Naive B cell (primary cell): Measurements from ENCODE around the gene FAAH. TPM values are rescaled to one million over a fixed set of nuclear protein-coding genes. Genes with fewer than 3 reads are reported as not detected.
A peak's percentile ranks its signal among the peaks of the same experiment; 100 is the strongest.

Source experiments
- ATAC-seq, 2 donors: fragments of 150-1000 bp; cut with Tn5 transposase; 2 replicates each; pipeline ENCODE4 v1.10.0; 2021; ENCODE audit warnings: low read depth in 2 of 2, mild to moderate bottlenecking in 2 of 2, moderate library complexity in 2 of 2
- DNase-seq: peaks from one replicate; pipeline ENCODE4 v3.0.0; 2022
- H3K27ac Mint-ChIP-seq, 6 donors: one replicate each; pipeline ENCODE4 v1.8.0; 2020 to 2022; ENCODE audit warnings: mild to moderate bottlenecking in 6 of 6, mixed read lengths in 6 of 6, moderate library complexity in 5 of 6, inconsistent platforms in 2 of 6
- H3K27me3 Mint-ChIP-seq, 3 donors: one replicate each; pipeline ENCODE4 v1.8.0; 2021 to 2022; ENCODE audit warnings: mixed read lengths in 3 of 3, mild to moderate bottlenecking in 1 of 3
- H3K36me3 Mint-ChIP-seq, 2 donors: one replicate each; pipeline ENCODE4 v1.8.0; 2020 to 2022; ENCODE audit warnings: mixed read lengths in 2 of 2, inconsistent platforms in 1 of 2, mild to moderate bottlenecking in 1 of 2
- H3K4me1 Mint-ChIP-seq, 3 donors: one replicate each; pipeline ENCODE4 v1.8.0; 2020 to 2022; ENCODE audit warnings: mixed read lengths in 3 of 3, inconsistent platforms in 1 of 3, mild to moderate bottlenecking in 1 of 3, moderate library complexity in 1 of 3
- H3K4me3 Mint-ChIP-seq, 8 donors: one replicate each; pipeline ENCODE4 v1.8.0; 2020 to 2022; ENCODE audit warnings: mild to moderate bottlenecking in 8 of 8, mixed read lengths in 8 of 8, moderate library complexity in 8 of 8, inconsistent platforms in 2 of 8
- H3K9me3 Mint-ChIP-seq, 7 donors: one replicate each; pipeline ENCODE4 v1.8.0; 2020 to 2022; ENCODE audit warnings: mixed read lengths in 7 of 7, mild to moderate bottlenecking in 5 of 7, inconsistent platforms in 2 of 7, moderate library complexity in 1 of 7
- polyA plus RNA-seq, 6 donors: library from polyadenylated mRNA; unstranded; fragments of 300-500 nt; fragmentation: Illumina TruSeq; gene quantifications; one replicate each; pipeline ENCODE4 v1.2.3, GENCODE V29; 2021; ENCODE audit warnings: low read depth in 6 of 6

Gene FAAH
- polyA plus RNA-seq, 6 donors from 2014 or later = 0.34 to 1.4 (median 0.61) TPM; not detected in 3

GRCh38 chr1:46437723-46438122 lies 43.6 kb downstream of the FAAH start:
- DNase-seq (no peak), ATAC-seq (no peak)
- no peak overlapping the region for H3K4me3 Mint-ChIP-seq
- H3K4me1 Mint-ChIP-seq = peaks cover 6 to 8% (median 7%) of the 10 kb centered on the region in 3 donors
- no peak overlapping the region for H3K27ac Mint-ChIP-seq
- no peaks in the 10 kb centered on the region for H3K36me3 Mint-ChIP-seq
- peaks cover 0 to 32% (median 28%) of the 10 kb centered on the region in 3 donors for H3K27me3 Mint-ChIP-seq
- H3K9me3 Mint-ChIP-seq = no peaks in the 10 kb centered on the region

- Mint-ChIP-seq H3K27me3 (peaks cover 0 to 39% (median 33%) of the 10 kb centered on the region in 3 donors), H3K4me3 (no peak overlapping the region)
Measured at GRCh38 chr1:46438346-46438745, 44.2 kb downstream of the FAAH start.

GRCh38 chr1:46440478-46440877 lies 46.4 kb downstream of the FAAH start:
- Mint-ChIP-seq H3K9me3 (no peaks in the 10 kb centered on the region), H3K36me3 (no peaks in the 10 kb centered on the region), H3K27me3 (peaks cover 14 to 50% (median 48%) of the 10 kb centered on the region in 3 donors), H3K4me1 (peaks cover 9 to 17% (median 14%) of the 10 kb centered on the region in 3 donors), H3K4me3 (no peak overlapping the region), H3K27ac (no peak overlapping the region)
- ATAC-seq (no peak), DNase-seq (no peak)

More at GRCh38 chr1:46438346-46438745, 44.2 kb downstream of the FAAH start:
- Mint-ChIP-seq H3K9me3 (no peaks in the 10 kb centered on the region), H3K27ac (no peak overlapping the region), H3K4me1 (peaks cover 9 to 13% (median 13%) of the 10 kb centered on the region in 3 donors), H3K36me3 (no peaks in the 10 kb centered on the region)
- DNase-seq (no peak), ATAC-seq (no peak)

- ATAC-seq (peak; percentile 55 to 58), DNase-seq (peak; percentile 44)
- Mint-ChIP-seq H3K4me1 (peaks cover 19 to 24% (median 19%) of the 10 kb centered on the region in 3 donors), H3K27ac (peak overlapping the region in 1 of 6 donors; percentile 21), H3K27me3 (peaks cover 29 to 59% (median 55%) of the 10 kb centered on the region in 3 donors), H3K9me3 (no peaks in the 10 kb centered on the region), H3K4me3 (peak overlapping the region in 7 of 8 donors; percentile 62 to 89 (median 80)), H3K36me3 (no peaks in the 10 kb centered on the region)
Measured at GRCh38 chr1:46442317-46443161, 48.4 kb downstream of the FAAH start.

- H3K27me3 Mint-ChIP-seq = peaks cover 44 to 70% (median 68%) of the 10 kb centered on the region in 3 donors
- H3K9me3 Mint-ChIP-seq = peaks cover 0 to 1% (median 0%) of the 10 kb centered on the region in 7 donors
- no peak overlapping the region for H3K4me3 Mint-ChIP-seq
- H3K27ac Mint-ChIP-seq = no peak overlapping the region
- peaks cover 22 to 32% (median 29%) of the 10 kb centered on the region in 3 donors for H3K4me1 Mint-ChIP-seq
- no peak for DNase-seq
- ATAC-seq = no peak
- H3K36me3 Mint-ChIP-seq = no peaks in the 10 kb centered on the region
Measured at GRCh38 chr1:46444466-46444865, 50.3 kb downstream of the FAAH start.

- Mint-ChIP-seq H3K4me3 (no peak overlapping the region), H3K9me3 (peaks cover 0 to 3% (median 0%) of the 10 kb centered on the region in 7 donors), H3K27ac (no peak overlapping the region), H3K27me3 (peaks cover 47 to 83% (median 81%) of the 10 kb centered on the region in 3 donors), H3K4me1 (peaks cover 22 to 32% (median 29%) of the 10 kb centered on the region in 3 donors), H3K36me3 (no peaks in the 10 kb centered on the region)
- ATAC-seq (no peak), DNase-seq (no peak)
Measured at GRCh38 chr1:46445773-46446256, 51.7 kb downstream of the FAAH start.

GRCh38 chr1:46446646-46447498 lies 52.8 kb downstream of the FAAH start:
- peak; percentile 56 for DNase-seq
- Mint-ChIP-seq H3K36me3 (no peaks in the 10 kb centered on the region), H3K4me3 (peak overlapping the region in 5 of 8 donors; percentile 17 to 80 (median 53)), H3K27me3 (peaks cover 56 to 94% (median 91%) of the 10 kb centered on the region in 3 donors), H3K9me3 (peaks cover 0 to 3% (median 0%) of the 10 kb centered on the region in 7 donors), H3K4me1 (peaks cover 22 to 32% (median 29%) of the 10 kb centered on the region in 3 donors), H3K27ac (peak overlapping the region in 1 of 6 donors; percentile 59)
- ATAC-seq = peak; percentile 47 to 66

GRCh38 chr1:46447499-46448108 lies 53.5 kb downstream of the FAAH start:
- H3K4me3 Mint-ChIP-seq = peak overlapping the region in 3 of 8 donors; percentile 31 to 77 (median 68)
- no peak overlapping the region for H3K27ac Mint-ChIP-seq
- H3K36me3 Mint-ChIP-seq = no peaks in the 10 kb centered on the region
- ATAC-seq (no peak), DNase-seq (no peak)
- peaks cover 0 to 3% (median 0%) of the 10 kb centered on the region in 7 donors for H3K9me3 Mint-ChIP-seq
- peaks cover 19 to 27% (median 24%) of the 10 kb centered on the region in 3 donors for H3K4me1 Mint-ChIP-seq
- peaks cover 61 to 95% (median 94%) of the 10 kb centered on the region in 3 donors for H3K27me3 Mint-ChIP-seq

- Mint-ChIP-seq H3K36me3 (no peaks in the 10 kb centered on the region), H3K27me3 (peaks cover 61 to 95% (median 95%) of the 10 kb centered on the region in 3 donors), H3K4me3 (peak overlapping the region in 7 of 8 donors; percentile 51 to 83 (median 76)), H3K9me3 (peaks cover 0 to 3% (median 0%) of the 10 kb centered on the region in 7 donors), H3K27ac (no peak overlapping the region), H3K4me1 (peaks cover 14 to 20% (median 19%) of the 10 kb centered on the region in 3 donors)
- no peak for DNase-seq
- ATAC-seq = no peak
Measured at GRCh38 chr1:46448109-46448911, 54.2 kb downstream of the FAAH start.

GRCh38 chr1:46449223-46450159 lies 55.4 kb downstream of the FAAH start:
- peaks cover 12 to 19% (median 15%) of the 10 kb centered on the region in 3 donors for H3K4me1 Mint-ChIP-seq
- DNase-seq (no peak), ATAC-seq (no peak)
- peak overlapping the region in 1 of 8 donors; percentile 53 for H3K4me3 Mint-ChIP-seq
- no peaks in the 10 kb centered on the region for H3K36me3 Mint-ChIP-seq
- peaks cover 59 to 100% (median 95%) of the 10 kb centered on the region in 3 donors for H3K27me3 Mint-ChIP-seq
- H3K9me3 Mint-ChIP-seq = peaks cover 0 to 3% (median 0%) of the 10 kb centered on the region in 7 donors
- no peak overlapping the region for H3K27ac Mint-ChIP-seq

- peaks cover 12 to 19% (median 15%) of the 10 kb centered on the region in 3 donors for H3K4me1 Mint-ChIP-seq
- DNase-seq (no peak), ATAC-seq (no peak)
- H3K36me3 Mint-ChIP-seq = no peaks in the 10 kb centered on the region
- H3K27ac Mint-ChIP-seq = no peak overlapping the region
- H3K27me3 Mint-ChIP-seq = peaks cover 59 to 99% (median 95%) of the 10 kb centered on the region in 3 donors
- H3K9me3 Mint-ChIP-seq = peaks cover 0 to 3% (median 0%) of the 10 kb centered on the region in 7 donors
- H3K4me3 Mint-ChIP-seq = no peak overlapping the region
Measured at GRCh38 chr1:46450160-46450517, 56.0 kb downstream of the FAAH start.
